Measurements from ENCODE around the gene FADS3. TPM values are rescaled to one million over a fixed set of nuclear protein-coding genes. Genes with fewer than 3 reads are reported as not detected.

Gene FADS3
- total RNA-seq, 4 donors from 2014 or later = 19.5 to 96.9 (median 31.6) TPM

- intact Hi-C loops (cut with DNase I; ENCODE audit: low total_unique reads) = no loop called here
- H3K4me3 ChIP-seq = no peak overlapping the region
Observed at GRCh38 chr11:61895046-61895717, 3.8 kb upstream of the FADS3 start.

GRCh38 chr11:61893981-61894380, 2.6 kb upstream of the FADS3 start:
- in situ Hi-C loops (cut with MboI; ENCODE audit: low pct_ligation_motif_present in 1 of 4, low pct_unique_long_range_greater_than_20kb in 1 of 4, low sequenced_read_pairs in 3 of 4) = loop anchor here in 3 of 4 donors (10.0 to 25.0 kb wide), 4 partner anchors 51 to 193 kb away; no protein-coding TSS in a partner anchor
- Histone ChIP-seq H3K27ac (peak overlapping the region in 2 of 4 donors; percentile 12 to 93), H3K9me3 (no peaks in the 10 kb centered on the region), H3K36me3 (no peaks in the 10 kb centered on the region), H3K4me3 (no peak overlapping the region), H3K27me3 (no peaks in the 10 kb centered on the region), H3K4me1 (peaks cover 6 to 17% (median 14%) of the 10 kb centered on the region in 4 donors)
- intact Hi-C loops (cut with DNase I; ENCODE audit: low total_unique reads) = no loop called here
- DNase-seq = no peak
- WGBS, 2 donors (ENCODE audit: low coverage in 1 of 2) = 38 to 51% methylated on average over 3 to 5 of the region's 5 CpGs
- TF ChIP-seq POLR2AphosphoS5 (IDR thresholded peaks at IDR 0.05) = no peak
- no peak for TF ChIP-seq EP300 (IDR thresholded peaks at IDR 0.05; ENCODE audit: low read depth)
- TF ChIP-seq POLR2A (IDR thresholded peaks at IDR 0.05) = no peak
- no peak for TF ChIP-seq CTCF (IDR thresholded peaks at IDR 0.05)

More at GRCh38 chr11:61895046-61895717, 3.8 kb upstream of the FADS3 start:
- DNase-seq = no peak
- H3K9me3 ChIP-seq = no peaks in the 10 kb centered on the region
- no peak overlapping the region for H3K27ac ChIP-seq
- H3K27me3 ChIP-seq = no peaks in the 10 kb centered on the region
- H3K4me1 ChIP-seq = peaks cover 6 to 18% (median 12%) of the 10 kb centered on the region in 4 donors
- no peak for TF ChIP-seq POLR2AphosphoS5 (IDR thresholded peaks at IDR 0.05)
- in situ Hi-C loops (cut with MboI; ENCODE audit: low pct_ligation_motif_present in 1 of 4, low pct_unique_long_range_greater_than_20kb in 1 of 4, low sequenced_read_pairs in 3 of 4) = loop anchor here (5.0 to 25.0 kb wide), 5 partner anchors 50 to 192 kb away; no protein-coding TSS in a partner anchor
- no peaks in the 10 kb centered on the region for H3K36me3 ChIP-seq
- 73 to 76% methylated on average over 9 to 17 of the region's 17 CpGs for WGBS, 2 donors (ENCODE audit: low coverage in 1 of 2)

GRCh38 chr11:61892085-61892370, 683 bp upstream of the FADS3 start:
- intact Hi-C loops (cut with DNase I; ENCODE audit: low total_unique reads) (no loop called here), in situ Hi-C loops (cut with MboI; ENCODE audit: low pct_ligation_motif_present in 1 of 4, low pct_unique_long_range_greater_than_20kb in 1 of 4, low sequenced_read_pairs in 3 of 4) (loop anchor here in 3 of 4 donors (10.0 to 25.0 kb wide), 4 partner anchors 53 to 195 kb away; no protein-coding TSS in a partner anchor)
- H3K27ac ChIP-seq = peak overlapping the region; percentile 77 to 93 (median 86)
- WGBS, 2 donors (ENCODE audit: low coverage in 1 of 2) = 7% methylated on average over 7 of the region's 12 CpGs; no CpG with 5 or more reads in 1 of the 2 donors
- TF ChIP-seq CTCF (IDR thresholded peaks at IDR 0.05) (no peak), POLR2AphosphoS5 (IDR thresholded peaks at IDR 0.05) (no peak), EP300 (IDR thresholded peaks at IDR 0.05; ENCODE audit: low read depth) (no peak), POLR2A (IDR thresholded peaks at IDR 0.05) (no peak)
- H3K4me1 ChIP-seq = peaks cover 6 to 25% (median 14%) of the 10 kb centered on the region in 4 donors
- no peak for DNase-seq
- H3K4me3 ChIP-seq = peak overlapping the region; percentile 17 to 94 (median 77)
- no peaks in the 10 kb centered on the region for H3K27me3 ChIP-seq
- no peaks in the 10 kb centered on the region for H3K36me3 ChIP-seq
- no peaks in the 10 kb centered on the region for H3K9me3 ChIP-seq

- Histone ChIP-seq H3K27ac (peak overlapping the region; percentile 77 to 93 (median 86)), H3K4me1 (peaks cover 6 to 25% (median 14%) of the 10 kb centered on the region in 4 donors), H3K4me3 (peak overlapping the region; percentile 74 to 94 (median 86)), H3K9me3 (no peaks in the 10 kb centered on the region), H3K36me3 (no peaks in the 10 kb centered on the region), H3K27me3 (no peaks in the 10 kb centered on the region)
- peak; percentile 38 for DNase-seq
- WGBS, 2 donors (ENCODE audit: low coverage in 1 of 2) = 7% methylated on average over 17 of the region's 38 CpGs; no CpG with 5 or more reads in 1 of the 2 donors
- intact Hi-C loops (cut with DNase I; ENCODE audit: low total_unique reads) (no loop called here), in situ Hi-C loops (cut with MboI; ENCODE audit: low pct_ligation_motif_present in 1 of 4, low pct_unique_long_range_greater_than_20kb in 1 of 4, low sequenced_read_pairs in 3 of 4) (loop anchor here in 3 of 4 donors (10.0 to 25.0 kb wide), 4 partner anchors 54 to 197 kb away; no protein-coding TSS in a partner anchor)
- TF ChIP-seq CTCF (IDR thresholded peaks at IDR 0.05) (peak in 1 of 5 experiments; percentile 10), POLR2A (IDR thresholded peaks at IDR 0.05) (no peak), POLR2AphosphoS5 (IDR thresholded peaks at IDR 0.05) (no peak), EP300 (IDR thresholded peaks at IDR 0.05; ENCODE audit: low read depth) (no peak)
Observed at GRCh38 chr11:61890529-61891330, 615 bp downstream of the FADS3 start.
